Body of pancreas (tissue), 4 donors: Measurements from ENCODE around the gene TIMM17A. TPM values are rescaled to one million over a fixed set of nuclear protein-coding genes. Genes with fewer than 3 reads are reported as not detected.
"Not testable (repeated sequence)": the region's sequence is repeated elsewhere in the genome, so short reads cannot be mapped to it uniquely, and the experiment has no call there.

Source experiments
- ATAC-seq: fragments of 150-250 bp; one replicate; pipeline ENCODE4 v1.9.1; 2016
- DNase-seq, 4 donors: peaks; one replicate each; pipeline ENCODE4 v3.0.0-alpha.2; 2019
- H3K27ac ChIP-seq, 4 donors: fragments of 200-600 bp; sonication (generic); 1 replicate in 3 of 4; 2 replicates in 1 of 4; pipeline versions ENCODE4 v1.5.1 to v1.6.1; 2016 to 2019; ENCODE audit warnings: mild to moderate bottlenecking in 1 of 4, mixed read lengths in 1 of 4, moderate library complexity in 1 of 4
- H3K27me3 ChIP-seq, 2 donors: fragments of 200-600 bp; sonication (generic); one replicate each; pipeline ENCODE4 v1.6.0; 2016; ENCODE audit warnings: mild to moderate bottlenecking in 1 of 2
- H3K36me3 ChIP-seq, 2 donors: fragments of 200-600 bp; sonication (generic); replicated peaks in 1 of 2; 2 replicates each; pipeline ENCODE4 v1.5.1; 2016; ENCODE audit warnings: low read depth in 2 of 2; ENCODE audit not compliant: insufficient read depth in 1 of 2
- H3K4me1 ChIP-seq: fragments of 200-600 bp; sonication (generic); one replicate; pipeline ENCODE4 v1.6.0; 2016
- H3K4me3 ChIP-seq, 2 donors: fragments of 200-600 bp; sonication (generic); 1 replicate in 1 of 2; 2 replicates in 1 of 2; pipeline ENCODE4 v1.5.1; 2016 to 2019
- H3K9me3 ChIP-seq, 3 donors: fragments of 200-600 bp; sonication (generic); 1 replicate in 2 of 3; 2 replicates in 1 of 3; pipeline ENCODE4 v1.5.1; 2016
- POLR2A ChIP-seq, 3 donors: fragments of 450-650 bp; IDR thresholded peaks; one replicate each; pipeline ENCODE4 v1.6.1; 2016; ENCODE audit warnings: antibody characterized with exemption in 3 of 3, mild to moderate bottlenecking in 2 of 3
- WGBS, 2 donors: methylation state at CpG; one replicate each; pipeline ENCODE4 v1.1.5; 2017; 5-methylcytosine and 5-hydroxymethylcytosine counted together
- intact Hi-C: fragments of 100-400 bp; cut with DNase I; formaldehyde crosslinking; loops from one replicate; pipeline ENCODE4 v1.15.1; 2023
- total RNA-seq, 2 donors: library from RNA; depleted of rRNA; stranded (reverse); fragments of >200 nt; gene quantifications; one replicate each; pipeline ENCODE4 v1.1.0, GENCODE V29; 2016
- TF ChIP-seq, protein P1 (sequence below), 7 experiments: fragments of 450-650 bp in 4 of 7; fragments of 200-600 bp in 3 of 7; sonication (generic) in 3 of 7; IDR thresholded peaks; one replicate each; pipeline ENCODE4 v1.5.1; 2016 to 2019; ENCODE audit warnings: antibody characterized with exemption in 7 of 7

The TIMM17A gene
- total RNA-seq, 2 donors from 2014 or later: 20.2 to 25.4 TPM

DNA sequence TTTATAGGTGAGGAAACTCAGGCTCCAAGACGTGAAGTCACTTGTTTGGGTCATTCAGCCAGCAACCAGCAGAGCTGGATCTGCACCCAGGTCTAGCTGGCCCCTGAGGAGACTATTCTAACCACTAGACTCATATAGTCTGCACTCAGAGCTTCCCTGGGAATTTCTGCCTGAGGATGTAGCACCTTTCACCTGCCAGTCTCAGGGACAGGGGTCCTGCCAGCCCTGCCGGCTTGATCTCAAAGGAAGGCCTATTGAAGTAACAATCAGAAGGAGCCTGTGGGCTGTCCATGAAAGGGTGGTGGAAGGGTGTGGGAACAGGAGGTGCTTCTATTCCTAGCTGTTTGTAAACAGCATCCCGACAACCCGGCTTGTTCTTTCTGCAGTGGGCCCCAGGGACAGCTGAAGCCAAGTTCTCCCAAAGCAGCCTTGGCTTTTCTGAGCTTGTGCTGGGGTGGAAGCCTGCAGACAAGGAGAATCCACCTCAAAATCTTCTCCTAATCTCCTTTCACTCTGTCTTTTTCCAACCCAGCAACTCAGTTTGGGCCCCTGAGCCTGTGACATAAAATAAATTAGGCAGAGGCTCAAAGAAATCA, 16.8 kb upstream of the TIMM17A start:
- WGBS, 2 donors: 41 to 45% methylated on average over 2 to 4 of the region's 4 CpGs
- H3K27ac ChIP-seq: no peak overlapping the region
- intact Hi-C loops: no loop called here

DNA sequence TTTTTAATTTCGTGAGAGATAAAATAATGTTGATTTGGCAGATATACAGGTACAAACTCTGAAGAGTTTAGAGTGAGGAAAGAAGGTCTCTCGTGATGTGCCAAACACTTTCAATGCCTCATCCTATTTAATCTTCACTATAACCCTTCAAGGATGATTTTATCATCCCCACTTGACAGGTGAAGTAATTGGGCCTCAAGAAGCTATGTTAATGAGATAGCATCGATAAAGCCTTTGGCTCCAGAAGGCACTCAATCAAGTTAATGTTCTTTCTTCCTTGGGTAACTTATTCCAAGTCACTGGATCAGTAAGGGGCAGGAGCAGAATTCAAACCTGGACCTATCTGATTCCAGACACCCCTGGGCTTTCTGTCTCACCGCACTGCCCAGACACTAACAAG, 16.2 kb upstream of the TIMM17A start:
- intact Hi-C loops: no loop called here
- Histone ChIP-seq H3K27ac (no peak overlapping the region), H3K9me3 (no peaks in the 10 kb centered on the region), H3K4me3 (no peak overlapping the region), H3K4me1 (no peaks in the 10 kb centered on the region), H3K27me3 (no peaks in the 10 kb centered on the region), H3K36me3 (no peaks in the 10 kb centered on the region)
- 44% methylated on average over 4 of the region's 4 CpGs for WGBS, 2 donors
- ATAC-seq (no peak), DNase-seq (no peak)
- no peak for TF ChIP-seq POLR2A (IDR thresholded peaks at IDR 0.05)
- TF ChIP-seq, protein P1, sequence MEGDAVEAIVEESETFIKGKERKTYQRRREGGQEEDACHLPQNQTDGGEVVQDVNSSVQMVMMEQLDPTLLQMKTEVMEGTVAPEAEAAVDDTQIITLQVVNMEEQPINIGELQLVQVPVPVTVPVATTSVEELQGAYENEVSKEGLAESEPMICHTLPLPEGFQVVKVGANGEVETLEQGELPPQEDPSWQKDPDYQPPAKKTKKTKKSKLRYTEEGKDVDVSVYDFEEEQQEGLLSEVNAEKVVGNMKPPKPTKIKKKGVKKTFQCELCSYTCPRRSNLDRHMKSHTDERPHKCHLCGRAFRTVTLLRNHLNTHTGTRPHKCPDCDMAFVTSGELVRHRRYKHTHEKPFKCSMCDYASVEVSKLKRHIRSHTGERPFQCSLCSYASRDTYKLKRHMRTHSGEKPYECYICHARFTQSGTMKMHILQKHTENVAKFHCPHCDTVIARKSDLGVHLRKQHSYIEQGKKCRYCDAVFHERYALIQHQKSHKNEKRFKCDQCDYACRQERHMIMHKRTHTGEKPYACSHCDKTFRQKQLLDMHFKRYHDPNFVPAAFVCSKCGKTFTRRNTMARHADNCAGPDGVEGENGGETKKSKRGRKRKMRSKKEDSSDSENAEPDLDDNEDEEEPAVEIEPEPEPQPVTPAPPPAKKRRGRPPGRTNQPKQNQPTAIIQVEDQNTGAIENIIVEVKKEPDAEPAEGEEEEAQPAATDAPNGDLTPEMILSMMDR (IDR thresholded peaks at IDR 0.05): no peak

More for the DNA sequence above, 16.8 kb upstream of the TIMM17A start:
- ATAC-seq (no peak), DNase-seq (no peak)
- Histone ChIP-seq H3K9me3 (no peaks in the 10 kb centered on the region), H3K36me3 (no peaks in the 10 kb centered on the region), H3K4me1 (no peaks in the 10 kb centered on the region), H3K27me3 (no peaks in the 10 kb centered on the region), H3K4me3 (no peak overlapping the region)
- no peak for TF ChIP-seq POLR2A (IDR thresholded peaks at IDR 0.05)

DNA sequence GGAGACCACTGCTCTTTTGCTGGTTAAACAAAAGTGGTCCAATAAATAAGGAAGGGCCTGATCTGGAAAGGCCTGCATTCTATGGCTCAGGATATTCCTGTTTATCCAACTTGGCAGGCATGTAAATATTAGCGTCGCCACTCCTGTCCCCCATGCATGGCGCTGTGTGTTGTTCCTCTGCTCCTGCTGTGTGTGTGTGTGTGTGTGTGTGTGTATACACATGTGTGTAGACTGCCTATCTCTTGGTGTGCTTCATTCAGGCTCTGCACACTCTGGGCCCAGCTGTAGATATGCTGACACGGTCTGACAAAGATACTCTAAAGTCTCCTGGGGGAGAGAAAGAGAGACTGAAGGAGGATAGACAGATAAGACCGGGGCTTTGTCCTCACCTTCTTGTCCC, 15.7 kb upstream of the TIMM17A start:
- no peaks in the 10 kb centered on the region for H3K9me3 ChIP-seq
- 65 to 67% methylated on average over 4 to 5 of the region's 5 CpGs for WGBS, 2 donors
- intact Hi-C loops: no loop called here
- no peak overlapping the region for H3K4me3 ChIP-seq
- H3K36me3 ChIP-seq: no peaks in the 10 kb centered on the region
- no peaks in the 10 kb centered on the region for H3K27me3 ChIP-seq
- ATAC-seq (no peak), DNase-seq (no peak)
- no peak overlapping the region for H3K27ac ChIP-seq
- TF ChIP-seq POLR2A (IDR thresholded peaks at IDR 0.05): no peak
- TF ChIP-seq, protein P1 (IDR thresholded peaks at IDR 0.05): no peak
- H3K4me1 ChIP-seq: no peaks in the 10 kb centered on the region

DNA sequence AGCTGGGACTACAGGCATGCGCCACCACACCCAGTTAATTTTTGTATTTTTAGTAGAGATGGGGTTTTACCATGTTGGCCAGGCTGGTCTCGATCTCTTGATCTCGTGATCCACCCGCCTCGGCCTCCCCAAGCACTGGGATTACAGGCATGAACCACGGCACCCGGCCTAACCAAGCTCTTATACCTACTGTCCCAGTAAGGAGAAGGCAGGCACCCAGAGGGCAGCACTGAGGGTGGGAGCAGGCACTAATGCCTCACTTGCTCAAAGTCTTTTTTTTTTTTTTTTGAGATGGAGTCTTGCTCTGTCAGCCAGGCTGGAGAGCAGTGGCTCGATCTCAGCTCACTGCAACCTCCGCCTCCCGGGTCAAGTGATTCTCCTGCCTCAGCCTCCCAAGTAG, 15.0 kb upstream of the TIMM17A start:
- H3K27ac ChIP-seq, ATAC-seq, H3K9me3 ChIP-seq, H3K36me3 ChIP-seq, H3K27me3 ChIP-seq, DNase-seq, intact Hi-C loops, H3K4me1 ChIP-seq, H3K4me3 ChIP-seq: not testable (repeated sequence)
- 76 to 90% methylated on average over 5 to 10 of the region's 10 CpGs for WGBS, 2 donors

DNA sequence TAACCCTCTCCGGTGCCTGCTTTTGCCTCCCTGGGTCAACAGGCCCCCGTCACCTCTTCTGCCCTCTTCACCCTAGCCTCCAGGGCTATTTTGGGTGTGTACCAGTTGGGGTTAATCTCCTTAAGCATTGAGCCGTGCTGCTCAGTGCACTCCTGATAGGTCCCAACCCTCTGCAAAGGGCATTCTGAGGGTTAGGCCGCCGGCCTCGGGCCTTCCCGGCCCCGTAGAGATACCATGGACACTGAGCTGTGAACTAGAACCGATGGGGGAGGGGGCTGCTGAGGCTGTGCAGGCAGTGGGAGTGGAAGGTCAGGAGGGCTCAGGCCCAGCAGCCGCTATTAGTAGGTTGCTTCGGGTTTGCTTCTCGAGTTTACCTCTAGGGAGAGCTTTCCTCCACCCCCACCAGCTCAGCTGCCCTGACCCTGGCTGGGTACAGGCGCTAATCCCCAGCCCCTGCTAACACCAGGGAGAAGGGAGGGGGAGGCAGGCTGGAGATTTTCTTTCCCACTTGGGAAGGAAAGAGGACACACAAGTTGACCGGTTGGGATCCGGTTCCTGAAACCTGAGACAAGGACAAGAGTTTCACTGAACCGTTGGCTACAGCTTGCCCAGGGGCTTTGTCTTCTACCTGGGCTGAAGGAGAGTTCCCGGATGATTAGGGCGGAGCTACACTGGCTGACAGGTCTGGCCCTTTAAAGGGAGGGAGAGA, 13.7 kb upstream of the TIMM17A start:
- WGBS, 2 donors: 58 to 59% methylated on average over 12 to 18 of the region's 18 CpGs
- no peak overlapping the region for H3K27ac ChIP-seq
- H3K4me1 ChIP-seq: peaks cover 6% of the 10 kb centered on the region
- H3K9me3 ChIP-seq: no peaks in the 10 kb centered on the region
- ATAC-seq (no peak), DNase-seq (no peak)
- H3K4me3 ChIP-seq: no peak overlapping the region
- H3K36me3 ChIP-seq: no peaks in the 10 kb centered on the region
- no peaks in the 10 kb centered on the region for H3K27me3 ChIP-seq
- no peak for TF ChIP-seq POLR2A (IDR thresholded peaks at IDR 0.05)
- TF ChIP-seq, protein P1 (IDR thresholded peaks at IDR 0.05): no peak
- intact Hi-C loops: no loop called here

DNA sequence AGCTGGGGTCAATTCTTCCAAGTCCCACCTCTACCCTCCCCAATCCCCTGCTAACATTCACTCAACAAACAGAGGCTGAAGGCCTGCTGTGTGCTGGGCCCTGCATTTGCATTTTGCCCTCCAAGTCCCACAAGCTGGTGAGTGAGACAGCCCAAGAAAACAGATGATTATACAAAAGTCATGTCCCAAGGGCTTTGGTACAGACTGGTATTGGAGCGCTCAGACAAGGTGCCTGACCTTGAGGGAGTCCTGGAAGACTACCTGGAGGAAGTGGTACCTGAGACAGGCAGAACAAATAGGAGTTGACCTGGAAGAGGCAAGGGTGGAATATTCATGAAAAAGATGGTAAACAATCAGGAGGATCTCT, 13.2 kb upstream of the TIMM17A start:
- no peaks in the 10 kb centered on the region for H3K36me3 ChIP-seq
- DNase-seq (no peak), ATAC-seq (no peak)
- H3K4me3 ChIP-seq: no peak overlapping the region
- no peaks in the 10 kb centered on the region for H3K9me3 ChIP-seq
- no peak for TF ChIP-seq POLR2A (IDR thresholded peaks at IDR 0.05)
- TF ChIP-seq, protein P1 (IDR thresholded peaks at IDR 0.05): no peak
- 94 to 95% methylated on average over 1 of the region's 1 CpG for WGBS, 2 donors
- no peaks in the 10 kb centered on the region for H3K27me3 ChIP-seq
- intact Hi-C loops: no loop called here
- H3K27ac ChIP-seq: no peak overlapping the region
- H3K4me1 ChIP-seq: peaks cover 10% of the 10 kb centered on the region
